HCT116 (cell line): Measurements from ENCODE around the gene SAYSD1. TPM values are rescaled to one million over a fixed set of nuclear protein-coding genes. Genes with fewer than 3 reads are reported as not detected.

Experiments used
- ATAC-seq: fragments of 200-7000 bp; cut with Tn5 transposase; 2 replicates; pipeline ENCODE4 v1.9.1; 2020; ENCODE audit warnings: mild to moderate bottlenecking, moderate library complexity
- BruUV-seq: library from RNA; stranded (reverse); fragments of 400-500 nt; replicated peaks from 2 replicates; lab custom pipeline; 2021; lab: Mats Ljungman, UMichigan
- CTCF ChIA-PET: fragments of 300-600 bp; sonication (Branson Sonifier 250); formaldehyde crosslinking; loops from one replicate; lab custom pipeline; 2021; ENCODE audit warnings: antibody characterized with exemption; lab: Charles Lee
- POLR2A ChIA-PET: fragments of 300-600, 350-600 bp; sonication (Branson Sonifier 250); formaldehyde crosslinking; loops from one replicate; lab custom pipeline; 2021; ENCODE audit warnings: antibody characterized with exemption; lab: Charles Lee
- RAD21 ChIA-PET, 2 experiments: fragments of 300-600 bp; sonication (Branson Sonifier 250); formaldehyde crosslinking; loops; one replicate each; lab custom pipeline; 2023; ENCODE audit warnings: low total read pairs in 2 of 2; ENCODE audit not compliant: uncharacterized antibody in 2 of 2, unreplicated experiment in 2 of 2, low non-redundant PET in 1 of 2; lab: Charles Lee
- DNase-seq: peaks from one replicate; pipeline ENCODE4 v3.0.0-alpha.2; 2010; ENCODE audit warnings: low read depth, low spot score
- H2AFZ ChIP-seq: fragments of 200-600 bp; shearing (Covaris generic), sonication (generic); 2 replicates; pipeline ENCODE4 v1.6.1; 2017; ENCODE audit warnings: low read depth, mixed run types, mixed read lengths, antibody characterized with exemption, low read length; ENCODE audit not compliant: poor library complexity, severe bottlenecking
- H3K27ac ChIP-seq: 2 replicates; pipeline ENCODE4 v1.5.1; 2012; ENCODE audit warnings: low read depth, low read length
- H3K27me3 ChIP-seq: fragments of 200-600 bp; sonication (generic); 2 replicates; pipeline ENCODE4 v1.6.1; 2016; ENCODE audit warnings: mixed run types, low read length, mixed read lengths; ENCODE audit not compliant: insufficient read depth
- H3K36me3 ChIP-seq, 2 experiments: fragments of 200-500 bp in 1 of 2; fragments of 200-600 bp in 1 of 2; sonication (Bioruptor generic) in 1 of 2; sonication (generic) in 1 of 2; 2 replicates each; pipeline versions ENCODE4 v1.5.1 to v1.6.1; 2014 to 2016; ENCODE audit warnings: low read length in 2 of 2, inconsistent platforms in 1 of 2, mixed read lengths in 1 of 2, mixed run types in 1 of 2; ENCODE audit not compliant: insufficient read depth in 2 of 2, control insufficient read depth in 1 of 2
- H3K4me1 ChIP-seq, 2 experiments: fragments of 200-600 bp in 1 of 2; sonication (generic) in 1 of 2; 2 replicates each; pipeline versions ENCODE4 v1.5.1 to v1.6.1; 2012 to 2017; ENCODE audit warnings: low read length in 2 of 2, inconsistent platforms in 1 of 2, mild to moderate bottlenecking in 1 of 2, mixed read lengths in 1 of 2, mixed run types in 1 of 2, moderate library complexity in 1 of 2; ENCODE audit not compliant: insufficient read depth in 2 of 2, control insufficient read depth in 1 of 2
- H3K4me2 ChIP-seq: fragments of 200-600 bp; sonication (generic); 2 replicates; pipeline ENCODE4 v1.6.1; 2017; ENCODE audit warnings: mixed run types, low read length, mixed read lengths
- H3K4me3 ChIP-seq, 2 experiments: fragments of 200-600 bp in 1 of 2; sonication (generic) in 1 of 2; replicated peaks in 1 of 2; 2 replicates each; pipeline ENCODE4 v1.5.1; 2011 to 2016; ENCODE audit warnings: low read length in 2 of 2, control low read depth in 1 of 2, low read depth in 1 of 2, mild to moderate bottlenecking in 1 of 2, mixed read lengths in 1 of 2, mixed run types in 1 of 2
- H3K79me2 ChIP-seq: fragments of 200-600 bp; sonication (generic); 2 replicates; pipeline ENCODE4 v1.6.1; 2017; ENCODE audit warnings: mild to moderate bottlenecking, mixed run types, low read length, moderate library complexity, mixed read lengths; ENCODE audit not compliant: insufficient read depth
- H3K9ac ChIP-seq: fragments of 200-600 bp; sonication (generic); 2 replicates; pipeline ENCODE4 v1.6.1; 2016; ENCODE audit warnings: low read length, mixed read lengths
- H3K9me2 ChIP-seq: fragments of 200-600 bp; sonication (generic), shearing (Covaris generic); 2 replicates; pipeline ENCODE4 v1.6.1; 2017; ENCODE audit warnings: mixed run types, mild to moderate bottlenecking, moderate library complexity; ENCODE audit not compliant: insufficient read depth
- H3K9me3 ChIP-seq, 2 experiments: fragments of 200-500 bp in 1 of 2; fragments of 200-600 bp in 1 of 2; sonication (Bioruptor generic) in 1 of 2; sonication (generic) in 1 of 2; 2 replicates each; pipeline ENCODE4 v1.6.1; 2014 to 2017; ENCODE audit warnings: low read length in 2 of 2, mixed read lengths in 2 of 2, inconsistent platforms in 1 of 2, low read depth in 1 of 2, mild to moderate bottlenecking in 1 of 2, mixed run types in 1 of 2, moderate library complexity in 1 of 2; ENCODE audit not compliant: control insufficient read depth in 1 of 2, insufficient read depth in 1 of 2
- H4K20me1 ChIP-seq: fragments of 200-600 bp; sonication (generic), shearing (Covaris generic); 2 replicates; pipeline ENCODE4 v1.6.1; 2017; ENCODE audit warnings: mixed run types, mild to moderate bottlenecking, moderate library complexity; ENCODE audit not compliant: insufficient read depth
- CTCF ChIP-seq, 3 experiments: fragments of 200-600 bp in 1 of 3; sonication (generic) in 1 of 3; IDR thresholded peaks in 2 of 3; conservative IDR thresholded peaks in 1 of 3; 2 replicates each; pipeline ENCODE4 v1.5.1; 2012 to 2017; ENCODE audit warnings: low read depth in 2 of 3, low read length in 2 of 3, antibody characterized with exemption in 1 of 3, borderline replicate concordance in 1 of 3, control low read depth in 1 of 3, mild to moderate bottlenecking in 1 of 3, mixed read lengths in 1 of 3, mixed run types in 1 of 3, moderate library complexity in 1 of 3; ENCODE audit not compliant: insufficient read depth in 1 of 3
- POLR2A ChIP-seq: IDR thresholded peaks from 2 replicates; pipeline ENCODE4 v1.7.0; 2011; ENCODE audit warnings: borderline replicate concordance; ENCODE audit not compliant: insufficient read depth, insufficient read length; ENCODE audit errors: extremely low read depth
- RAD21 ChIP-seq: IDR thresholded peaks from 2 replicates; pipeline ENCODE4 v1.6.1; 2012; ENCODE audit warnings: low read depth, mild to moderate bottlenecking
- REST ChIP-seq: IDR thresholded peaks from 2 replicates; pipeline ENCODE4 v1.6.1; 2012; ENCODE audit warnings: low read depth
- ZFX ChIP-seq: fragments of 450-650 bp; IDR thresholded peaks from 2 replicates; pipeline ENCODE4 v1.6.1; 2017
- intact Hi-C: fragments of 100-400 bp; cut with micrococcal nuclease; formaldehyde crosslinking; loops from 2 replicates; pipeline ENCODE4 v1.10.0; 2022
- total RNA-seq: library from RNA; stranded (reverse); gene quantifications from one replicate; pipeline ENCODE4 v1.2.1, GENCODE V29; 2021; ENCODE audit not compliant: unreplicated experiment

The SAYSD1 gene
- total RNA-seq, 1 experiment from 2014 or later: 10.1 TPM

DNA sequence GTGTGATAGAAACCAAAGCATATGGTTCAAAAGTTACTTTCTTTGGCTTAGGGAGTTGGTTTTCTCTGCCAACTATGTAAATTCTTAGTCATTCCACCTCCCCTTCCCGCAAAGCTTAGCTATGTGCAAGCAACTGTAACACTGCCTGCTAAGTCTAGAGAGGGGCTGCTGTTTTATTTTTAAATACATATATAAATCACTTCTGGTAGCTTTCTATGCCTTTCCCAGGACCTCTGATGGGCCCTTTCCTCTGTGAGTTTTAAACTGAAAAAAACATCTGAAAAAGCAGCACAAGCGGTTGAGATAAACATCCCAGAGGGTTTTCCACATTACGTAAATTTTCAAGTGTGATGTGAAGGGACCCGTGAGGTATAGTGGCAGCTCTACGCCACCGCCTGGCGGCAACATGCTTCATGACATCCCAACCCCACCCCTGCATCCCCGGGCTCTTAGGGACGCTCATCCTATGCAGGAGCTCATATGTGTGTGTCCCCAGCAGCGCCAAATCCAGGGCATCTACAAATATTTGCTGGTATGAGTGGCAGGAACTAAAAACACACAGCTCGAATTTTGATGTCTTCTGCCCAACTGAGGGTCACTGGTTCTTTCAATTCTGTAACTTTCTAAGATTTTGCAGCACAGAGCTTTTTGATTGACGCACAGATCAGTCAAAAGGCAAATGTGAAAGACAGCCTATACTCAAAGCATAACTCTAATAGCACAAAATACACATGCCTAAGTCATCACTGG lies 12.7 kb downstream of the SAYSD1 start:
- peak; percentile 93 for ATAC-seq
- intact Hi-C loops: loop anchor here (2.0 to 5.0 kb wide), 3 partner anchors 130 to 229 kb away; partner anchors contain the start of gene KCNK17
- DNase-seq: no peak

More for the DNA sequence above, 12.7 kb downstream of the SAYSD1 start:
- H3K9ac ChIP-seq: no peak overlapping the region
- no TSS peak for BruUV-seq
- no peaks in the 10 kb centered on the region for H4K20me1 ChIP-seq
- H3K27me3 ChIP-seq: peaks cover 19% of the 10 kb centered on the region
- TF ChIP-seq REST (no peak), RAD21 (peak; percentile 42), CTCF (IDR thresholded peaks at IDR 0.05 in 2 of 3, conservative IDR thresholded peaks at IDR 0.05 in 1 of 3; ENCODE audit: borderline replicate concordance in 1 of 3, insufficient read depth in 1 of 3, low read depth in 2 of 3, low read length in 2 of 3) (peak; percentile 27 to 53 (median 47); a peak in 5 of 6 replicates), POLR2A (no peak), ZFX (no peak)
- H3K4me1 ChIP-seq: no peaks in the 10 kb centered on the region
- RAD21 ChIA-PET: interaction anchor here in 1 of 2 experiments (1.2 kb wide), 1 partner anchor 105 kb away, joined by 4 read pairs; no protein-coding TSS in a partner anchor
- no peaks in the 10 kb centered on the region for H3K9me3 ChIP-seq
- H3K4me3 ChIP-seq: no peak overlapping the region
- H3K79me2 ChIP-seq: no peaks in the 10 kb centered on the region
- no peak overlapping the region for H2AFZ ChIP-seq
- no peaks in the 10 kb centered on the region for H3K9me2 ChIP-seq
- no peak overlapping the region for H3K27ac ChIP-seq
- POLR2A ChIA-PET: interaction anchor here (1.3 kb wide), 1 partner anchor 12 kb away, joined by 7 read pairs; the partner anchor contains the start of gene SAYSD1
- no peak overlapping the region for H3K4me2 ChIP-seq
- H3K36me3 ChIP-seq: no peaks in the 10 kb centered on the region
- CTCF ChIA-PET: interaction anchor here (0.7 to 2.5 kb wide), 8 partner anchors 10 to 230 kb away, joined by 3 to 9 read pairs (median 6); partner anchors contain the start of gene SAYSD1
